Stimulated activated CD4-positive, alpha-beta T cell treated with anti-CD3 and anti-CD28 coated beads, Interleukin-15, amount 100 ng/mL, for 24 hours (primary cell): ENCODE data around the gene NDUFB4.

Source experiments
- DNase-seq: peaks from one replicate; pipeline ENCODE4 v3.0.0-alpha.2; 2020

NDUFB4 gene

GRCh38 chr3:120596116-120596852 lies at the start of gene NDUFB4:
Gene NDUFB4 (plus strand): TSS chr3:120596336. CDS start chr3:120596360, 24 bp downstream.
- peak; percentile 97 for DNase-seq

GRCh38 chr3:120550546-120550945 lies 45.6 kb upstream of the NDUFB4 start:
- DNase-seq, result no peak

GRCh38 chr3:120552184-120553172 lies 43.7 kb upstream of the NDUFB4 start:
- DNase-seq, result no peak

GRCh38 chr3:120554812-120555606 lies 41.1 kb upstream of the NDUFB4 start:
- DNase-seq, result no peak

- DNase-seq, result no peak
These were observed 40.3 kb upstream of the NDUFB4 start for GRCh38 chr3:120555657-120556509.

GRCh38 chr3:120557115-120557514 lies 39.0 kb upstream of the NDUFB4 start:
- DNase-seq, result no peak

- DNase-seq, result peak; percentile 86
These were observed 37.3 kb upstream of the NDUFB4 start for GRCh38 chr3:120558771-120559241.

- DNase-seq, result peak; percentile 15
These were observed 36.7 kb upstream of the NDUFB4 start for GRCh38 chr3:120559242-120560061.

- DNase-seq, result no peak
These were observed 35.6 kb upstream of the NDUFB4 start for GRCh38 chr3:120560304-120561250.

- peak; percentile 73 for DNase-seq
These were observed 34.7 kb upstream of the NDUFB4 start for GRCh38 chr3:120561251-120562045.

- no peak for DNase-seq
These were observed 32.6 kb upstream of the NDUFB4 start for GRCh38 chr3:120563356-120564022.

- no peak for DNase-seq
These were observed 29.7 kb upstream of the NDUFB4 start for GRCh38 chr3:120566243-120566975.

GRCh38 chr3:120567370-120568201 lies 28.6 kb upstream of the NDUFB4 start:
- DNase-seq, result no peak

- DNase-seq, result no peak
These were observed 28.0 kb upstream of the NDUFB4 start for GRCh38 chr3:120568202-120568531.

GRCh38 chr3:120568598-120568997 lies 27.5 kb upstream of the NDUFB4 start:
- DNase-seq, result no peak

- no peak for DNase-seq
These were observed 26.7 kb upstream of the NDUFB4 start for GRCh38 chr3:120569222-120570057.
